Esophagus squamous epithelium (tissue), 4 donors: ENCODE results near the gene ZNF492.

Experiments
- CTCF ChIP-seq, 6 experiments: fragments of 450-650 bp in 4 of 6; fragments of 200-600 bp in 2 of 6; sonication (generic) in 2 of 6; IDR thresholded peaks; one replicate each; pipeline ENCODE4 v1.5.1; 2016 to 2019; ENCODE audit warnings: antibody characterized with exemption in 6 of 6, mild to moderate bottlenecking in 4 of 6, moderate library complexity in 4 of 6
- POLR2A ChIP-seq, 4 donors: fragments of 450-650 bp; IDR thresholded peaks; one replicate each; pipeline ENCODE4 v1.6.1; 2017; ENCODE audit warnings: antibody characterized with exemption in 4 of 4, mild to moderate bottlenecking in 4 of 4, moderate library complexity in 3 of 4

- no peak for TF ChIP-seq POLR2A (IDR thresholded peaks at IDR 0.05)
- TF ChIP-seq CTCF (IDR thresholded peaks at IDR 0.05), result no peak
Observed at GRCh38 chr19:22609630-22610029, 24.5 kb upstream of the ZNF492 start.
